AG08395 (cell line): ENCODE results near the gene HOXA5.

Source experiments
- DNase-seq: peaks from one replicate; pipeline ENCODE4 v3.0.0; 2012; ENCODE audit warnings: mixed read lengths, low spot score

The HOXA5 gene

DNA sequence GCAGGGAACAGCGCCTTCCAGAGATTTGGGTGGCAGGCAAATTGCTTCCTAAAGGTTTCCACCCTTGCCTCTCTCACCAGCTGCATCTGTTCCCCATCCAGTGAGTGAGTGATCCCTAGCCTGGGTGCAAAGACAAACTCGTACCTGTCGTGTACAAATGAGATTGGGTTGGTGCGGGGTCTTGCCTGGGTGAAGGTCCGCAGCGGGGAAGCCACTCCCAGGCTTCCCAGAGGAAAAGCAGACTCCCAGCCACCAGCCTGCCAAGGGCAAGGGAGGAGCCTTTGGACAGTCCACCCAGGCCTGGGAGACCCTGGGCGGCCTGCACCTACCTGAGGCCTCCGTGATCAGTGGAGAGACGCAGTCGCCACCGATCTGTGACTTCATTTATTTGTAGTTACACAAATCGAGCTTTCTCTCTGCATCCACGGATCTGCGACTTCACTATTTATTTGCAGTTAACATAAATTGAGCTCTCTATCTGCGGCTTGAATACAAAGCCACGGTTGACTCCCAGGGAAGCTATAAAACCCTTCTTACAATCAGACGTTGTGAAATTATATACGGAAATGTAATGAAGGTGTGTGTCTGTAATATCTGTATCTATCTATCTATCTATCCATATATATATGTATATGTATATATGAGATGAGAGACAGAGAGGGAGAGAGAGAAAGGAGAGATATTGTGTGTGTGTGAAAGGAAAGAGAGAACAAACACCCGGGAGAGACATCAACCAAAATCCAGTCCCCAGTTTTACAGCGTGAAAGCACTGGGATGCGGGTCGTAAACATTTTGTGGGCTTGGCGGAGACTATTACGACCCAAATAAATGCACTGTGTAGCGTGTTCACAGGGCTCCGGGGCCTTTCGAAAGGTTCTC, 16.0 kb upstream of the HOXA5 start:
- DNase-seq, result no peak

DNA sequence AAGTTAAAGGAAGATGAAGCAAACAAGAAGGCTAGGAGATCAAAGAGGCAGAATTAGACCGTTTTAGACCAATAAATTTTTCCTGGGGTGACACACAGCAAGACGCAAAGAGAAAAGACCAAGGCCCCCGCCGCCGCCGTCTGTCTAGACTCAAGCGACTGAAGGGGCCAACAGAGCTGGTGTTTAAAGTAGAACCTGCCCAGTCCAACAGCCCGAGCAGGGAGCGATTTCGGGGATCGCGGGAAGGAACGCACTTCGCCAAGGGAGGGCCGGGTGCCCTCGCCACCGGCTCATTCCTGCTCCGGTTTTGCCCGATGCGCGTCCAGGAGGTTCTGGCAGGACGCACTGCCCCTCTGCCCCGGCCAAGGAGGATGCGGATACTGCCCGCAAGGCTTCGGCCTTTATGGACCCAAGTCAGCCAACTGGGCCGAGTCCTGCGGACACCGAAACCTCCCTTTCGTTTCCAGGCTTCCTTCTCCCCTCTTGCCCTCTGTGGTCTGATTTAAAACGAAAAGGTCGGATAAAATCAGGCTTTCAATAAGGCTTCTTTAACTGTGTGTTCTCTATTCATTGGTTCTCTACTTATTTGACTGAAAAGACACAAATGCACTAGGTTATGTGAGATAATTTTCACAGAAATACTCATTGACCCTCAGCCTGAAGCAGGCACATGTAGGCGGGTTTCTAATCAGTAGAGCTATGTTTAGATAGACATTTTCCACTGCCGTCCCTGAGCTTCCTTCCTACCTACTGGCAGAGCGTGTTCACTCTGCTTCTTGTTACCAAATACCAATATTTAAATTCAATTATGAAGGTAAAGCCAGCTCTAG, 15.2 kb upstream of the HOXA5 start:
- DNase-seq, result no peak

GRCh38 chr7:27157702-27158431, 14.4 kb upstream of the HOXA5 start:
- DNase-seq, result no peak

GRCh38 chr7:27156916-27157701, 13.6 kb upstream of the HOXA5 start:
- DNase-seq, result no peak

- peak; percentile 75 for DNase-seq
Measured at GRCh38 chr7:27156508-27156898, 13.0 kb upstream of the HOXA5 start, which contains the start of gene HOXA7. Gene HOXA7 (minus strand): TSS chr7:27156675. CDS start chr7:27156545, 130 bp downstream.

DNA sequence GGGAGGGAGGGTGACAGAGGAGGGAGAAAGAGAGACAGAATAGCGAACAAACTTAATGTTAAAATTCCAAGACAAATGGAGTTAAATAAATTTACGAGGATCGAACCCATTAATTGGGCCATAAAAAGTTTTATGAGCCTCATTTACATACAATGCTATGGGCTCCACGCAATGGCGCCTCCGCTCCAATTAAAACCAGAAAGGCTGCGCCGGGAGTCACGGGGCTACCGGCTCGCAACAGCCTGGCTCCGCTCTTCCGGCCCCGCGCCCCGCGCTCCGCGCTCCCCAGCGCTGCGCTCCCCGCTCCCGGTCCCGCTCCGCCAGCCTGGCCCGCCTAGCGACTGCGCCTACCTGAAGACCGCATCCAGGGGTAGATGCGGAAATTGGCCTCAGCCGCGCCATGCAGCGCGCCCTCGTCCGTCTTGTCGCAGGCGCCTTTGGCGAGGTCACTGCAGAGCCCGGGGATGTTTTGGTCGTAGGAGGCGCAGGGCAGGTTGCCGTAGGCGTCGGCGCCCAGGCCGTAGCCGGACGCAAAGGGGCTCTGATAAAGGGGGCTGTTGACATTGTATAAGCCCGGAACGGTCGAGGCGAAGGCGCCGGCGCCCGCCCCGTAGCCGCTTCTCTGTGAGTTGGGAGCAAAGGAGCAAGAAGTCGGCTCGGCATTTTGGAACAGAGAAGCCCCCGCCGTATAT, 12.5 kb upstream of the HOXA5 start:
- no peak for DNase-seq

GRCh38 chr7:27154901-27155815, 11.7 kb upstream of the HOXA5 start:
- DNase-seq, result no peak

- DNase-seq, result no peak
Measured at GRCh38 chr7:27154369-27154768, 10.9 kb upstream of the HOXA5 start.

GRCh38 chr7:27153526-27153925, 10.0 kb upstream of the HOXA5 start:
- DNase-seq, result no peak

- no peak for DNase-seq
Measured at GRCh38 chr7:27152816-27153442, 9.4 kb upstream of the HOXA5 start.

- peak; percentile 75 for DNase-seq
Measured at GRCh38 chr7:27151931-27152815, 8.7 kb upstream of the HOXA5 start, which contains the start of gene HOXA3. Gene HOXA3 (minus strand): TSS chr7:27152583. CDS start chr7:27110640, 41,943 bp downstream.

- DNase-seq, result no peak
Measured at GRCh38 chr7:27151341-27151930, 8.0 kb upstream of the HOXA5 start.

- DNase-seq, result peak; percentile 87
Measured at GRCh38 chr7:27150568-27151340, 7.3 kb upstream of the HOXA5 start.

DNA sequence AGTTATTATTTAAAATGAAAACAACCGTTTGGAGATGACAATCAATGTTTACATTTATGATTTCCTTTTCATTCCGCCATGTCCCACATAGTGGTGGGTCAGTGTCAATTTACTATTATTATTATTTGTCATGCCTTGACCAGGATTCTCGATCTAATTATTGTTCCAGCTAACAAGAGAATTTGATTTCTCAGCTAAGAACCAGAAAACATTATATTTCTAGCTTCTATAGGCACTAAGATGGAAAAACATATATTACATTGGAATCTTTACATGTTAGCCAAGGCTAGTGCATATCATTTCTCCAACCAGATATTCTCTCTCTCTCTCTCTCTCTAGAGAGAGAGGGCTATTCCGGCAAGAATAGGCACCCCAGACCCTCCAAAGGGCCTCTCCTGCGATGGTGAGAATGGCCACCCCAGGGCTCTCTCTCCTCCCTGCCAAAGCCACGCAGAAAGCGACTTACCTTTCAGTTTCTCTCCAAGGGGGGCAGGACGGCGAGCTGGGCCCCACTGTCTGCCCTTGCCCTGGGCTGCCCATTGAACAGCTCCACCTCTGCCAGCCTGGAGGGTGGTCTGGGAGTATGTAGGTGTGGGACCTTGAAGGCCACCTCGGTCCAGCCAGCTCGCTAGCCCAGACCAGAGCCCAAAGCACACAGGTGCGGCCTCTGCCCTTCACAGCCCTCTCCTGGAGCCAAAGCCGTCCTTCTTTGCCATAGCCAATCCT, 6.5 kb upstream of the HOXA5 start:
- DNase-seq, result no peak

GRCh38 chr7:27148756-27149641, 5.5 kb upstream of the HOXA5 start:
- DNase-seq, result peak; percentile 31
